Tibial artery (tissue), 4 donors: ENCODE data around the gene PCDHA5.
A peak's percentile ranks its signal among the peaks of the same experiment; 100 is the strongest.
"Not testable (repeated sequence)": the region's sequence is repeated elsewhere in the genome, so short reads cannot be mapped to it uniquely, and the experiment has no call there.

Experiments used
- DNase-seq, 2 donors: peaks; one replicate each; pipeline ENCODE4 v3.0.0-alpha.2; 2019
- H3K27ac ChIP-seq, 2 donors: fragments of 200-600 bp; sonication (generic) in 1 of 2; 1 replicate in 1 of 2; 2 replicates in 1 of 2; pipeline ENCODE4 v1.5.1; 2018 to 2019; ENCODE audit warnings: mild to moderate bottlenecking in 1 of 2
- H3K27me3 ChIP-seq, 2 donors: fragments of 200-600 bp; sonication (generic) in 1 of 2; one replicate each; pipeline versions ENCODE4 v1.5.1 to v1.6.0; 2016 to 2019
- H3K36me3 ChIP-seq, 3 donors: fragments of 200-600 bp; sonication (generic) in 2 of 3; one replicate each; pipeline ENCODE4 v1.5.1; 2016 to 2019; ENCODE audit warnings: mild to moderate bottlenecking in 2 of 3
- H3K4me1 ChIP-seq, 4 donors: fragments of 200-600 bp; sonication (generic) in 2 of 4; 1 replicate in 3 of 4; 2 replicates in 1 of 4; pipeline ENCODE4 v1.5.1; 2016 to 2019
- H3K4me3 ChIP-seq, 2 donors: fragments of 200-600 bp; sonication (generic) in 1 of 2; 1 replicate in 1 of 2; 2 replicates in 1 of 2; pipeline ENCODE4 v1.5.1; 2018 to 2019; ENCODE audit warnings: mild to moderate bottlenecking in 2 of 2
- H3K9me3 ChIP-seq, 3 donors: fragments of 200-600 bp; sonication (generic) in 1 of 3; one replicate each; pipeline ENCODE4 v1.5.1; 2016 to 2019
- CTCF ChIP-seq, 2 experiments: fragments of 200-600 bp in 1 of 2; fragments of 450-650 bp in 1 of 2; IDR thresholded peaks; one replicate each; pipeline ENCODE4 v1.5.1; 2017 to 2019; ENCODE audit warnings: antibody characterized with exemption in 2 of 2, mild to moderate bottlenecking in 1 of 2, moderate library complexity in 1 of 2
- intact Hi-C: fragments of 100-400 bp; cut with DNase I; formaldehyde crosslinking; loops from one replicate; pipeline ENCODE4 v1.15.0; 2023; ENCODE audit warnings: low total_unique reads

PCDHA5 gene

DNA sequence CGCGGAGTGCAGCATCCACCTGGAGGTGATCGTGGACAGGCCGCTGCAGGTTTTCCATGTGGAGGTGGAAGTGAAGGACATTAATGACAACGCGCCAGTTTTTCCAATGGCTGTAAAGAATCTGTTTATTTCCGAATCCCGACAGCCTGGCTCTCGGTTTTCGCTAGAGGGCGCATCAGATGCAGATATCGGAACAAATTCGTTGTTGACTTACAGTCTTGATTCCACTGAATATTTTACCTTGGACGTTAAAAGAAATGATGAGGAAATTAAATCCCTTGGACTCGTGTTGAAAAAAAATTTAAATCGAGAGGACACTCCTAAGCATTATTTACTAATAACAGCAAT, 19.9 kb upstream of the PCDHA5 start:
- TF ChIP-seq CTCF (IDR thresholded peaks at IDR 0.05) = no peak
- peaks cover 0 to 4% (median 0%) of the 10 kb centered on the region in 3 donors for H3K36me3 ChIP-seq
- no peaks in the 10 kb centered on the region for H3K4me1 ChIP-seq
- no peak for DNase-seq
- H3K4me3 ChIP-seq = peak overlapping the region; percentile 37 to 40
- no peak overlapping the region for H3K27ac ChIP-seq
- intact Hi-C loops = loop anchor here (10.0 kb wide), 1 partner anchor 243 kb away; no protein-coding TSS in a partner anchor
- peaks cover 0 to 6% of the 10 kb centered on the region in 2 donors for H3K27me3 ChIP-seq
- peaks cover 0 to 45% (median 40%) of the 10 kb centered on the region in 3 donors for H3K9me3 ChIP-seq

GRCh38 chr5:140802381-140802780, 19.0 kb upstream of the PCDHA5 start:
- H3K4me1 ChIP-seq, H3K27ac ChIP-seq, H3K36me3 ChIP-seq, H3K27me3 ChIP-seq, DNase-seq, H3K4me3 ChIP-seq: not testable (repeated sequence)
- intact Hi-C loops = loop anchor here (10.0 kb wide), 1 partner anchor 242 kb away; no protein-coding TSS in a partner anchor
- peaks cover 0 to 45% (median 38%) of the 10 kb centered on the region in 3 donors for H3K9me3 ChIP-seq

GRCh38 chr5:140802781-140803271, 18.6 kb upstream of the PCDHA5 start:
- peaks cover 0 to 4% (median 0%) of the 10 kb centered on the region in 3 donors for H3K36me3 ChIP-seq
- peak in 1 of 2 donors; percentile 59 for DNase-seq
- no peaks in the 10 kb centered on the region for H3K27me3 ChIP-seq
- no peak overlapping the region for H3K4me3 ChIP-seq
- H3K4me1 ChIP-seq = no peaks in the 10 kb centered on the region
- no peak for TF ChIP-seq CTCF (IDR thresholded peaks at IDR 0.05)
- intact Hi-C loops = loop anchor here (10.0 kb wide), 1 partner anchor 242 kb away; no protein-coding TSS in a partner anchor
- no peak overlapping the region for H3K27ac ChIP-seq
- H3K9me3 ChIP-seq = peaks cover 0 to 46% (median 40%) of the 10 kb centered on the region in 3 donors

DNA sequence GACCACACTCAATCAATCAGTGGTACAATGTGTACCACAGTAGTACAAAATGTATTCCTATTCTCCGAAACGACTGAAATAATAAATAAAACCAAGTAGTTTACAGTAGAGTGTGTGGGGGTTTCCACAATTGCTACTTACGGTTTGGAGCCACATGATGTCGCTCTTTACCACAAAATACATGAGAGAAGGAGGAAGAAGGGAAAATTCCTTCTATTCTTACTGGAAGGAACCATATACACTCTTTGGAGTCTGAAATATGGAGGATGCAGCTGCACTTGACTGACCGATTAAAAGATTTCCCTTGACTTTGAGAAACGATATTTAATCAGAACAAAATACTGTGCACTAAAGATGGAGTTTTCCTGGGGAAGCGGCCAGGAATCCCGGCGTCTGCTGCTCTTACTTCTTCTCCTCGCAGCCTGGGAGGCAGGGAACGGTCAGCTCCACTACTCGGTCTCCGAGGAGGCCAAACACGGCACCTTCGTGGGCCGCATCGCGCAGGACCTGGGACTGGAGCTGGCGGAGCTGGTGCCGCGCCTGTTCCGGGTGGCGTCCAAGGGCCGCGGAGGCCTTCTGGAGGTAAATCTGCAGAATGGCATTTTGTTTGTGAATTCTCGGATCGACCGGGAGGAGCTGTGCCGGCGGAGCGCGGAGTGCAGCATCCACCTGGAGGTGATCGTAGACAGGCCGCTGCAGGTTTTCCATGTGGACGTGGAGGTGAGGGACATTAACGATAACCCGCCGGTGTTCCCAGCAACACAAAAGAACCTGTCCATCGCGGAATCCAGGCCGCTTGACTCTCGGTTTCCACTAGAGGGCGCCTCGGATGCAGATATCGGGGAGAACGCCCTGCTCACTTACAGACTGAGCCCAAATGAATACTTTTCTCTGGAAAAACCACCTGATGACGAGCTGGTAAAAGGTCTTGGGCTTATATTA, 14.3 kb upstream of the PCDHA5 start, which contains the start of gene PCDHA4:
PCDHA4 (plus strand) TSS at position 235 of the 942 bp plus-strand sequence.
- Histone ChIP-seq H3K36me3 (no peaks in the 10 kb centered on the region), H3K9me3 (peaks cover 0 to 58% (median 38%) of the 10 kb centered on the region in 3 donors), H3K27me3 (no peaks in the 10 kb centered on the region), H3K4me1 (no peaks in the 10 kb centered on the region), H3K4me3 (peak within 1 kb of the TSS; percentile 38 to 52), H3K27ac (peak within 1 kb of the TSS in 1 of 2 donors; percentile 59)
- peak; percentile 22 for TF ChIP-seq CTCF (IDR thresholded peaks at IDR 0.05)
- DNase-seq = no peak
- intact Hi-C loops = loop anchor here (10.0 kb wide), 1 partner anchor 238 kb away; no protein-coding TSS in a partner anchor

DNA sequence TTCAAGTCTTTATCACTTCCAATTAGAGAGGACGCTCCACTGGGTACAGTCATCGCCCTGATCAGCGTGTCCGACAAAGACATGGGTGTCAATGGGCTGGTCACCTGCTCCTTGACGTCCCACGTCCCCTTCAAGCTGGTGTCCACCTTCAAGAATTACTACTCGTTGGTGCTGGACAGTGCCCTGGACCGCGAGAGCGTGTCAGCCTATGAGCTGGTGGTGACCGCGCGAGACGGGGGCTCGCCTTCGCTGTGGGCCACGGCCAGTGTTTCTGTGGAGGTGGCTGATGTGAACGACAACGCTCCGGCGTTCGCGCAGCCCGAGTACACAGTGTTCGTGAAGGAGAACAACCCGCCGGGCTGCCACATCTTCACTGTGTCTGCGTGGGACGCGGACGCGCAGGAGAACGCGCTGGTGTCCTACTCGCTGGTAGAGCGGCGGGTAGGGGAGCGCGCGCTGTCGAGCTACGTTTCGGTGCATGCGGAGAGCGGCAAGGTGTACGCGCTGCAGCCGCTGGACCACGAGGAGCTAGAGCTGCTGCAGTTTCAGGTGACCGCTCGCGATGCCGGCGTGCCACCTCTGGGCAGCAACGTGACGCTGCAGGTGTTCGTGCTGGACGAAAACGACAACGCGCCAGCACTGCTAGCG, 13.0 kb upstream of the PCDHA5 start:
- not testable (repeated sequence) for DNase-seq, H3K27ac ChIP-seq, H3K4me3 ChIP-seq, H3K27me3 ChIP-seq, H3K36me3 ChIP-seq, H3K4me1 ChIP-seq
- intact Hi-C loops = loop anchor here (10.0 kb wide), 1 partner anchor 236 kb away; no protein-coding TSS in a partner anchor
- peaks cover 0 to 46% (median 28%) of the 10 kb centered on the region in 3 donors for H3K9me3 ChIP-seq

DNA sequence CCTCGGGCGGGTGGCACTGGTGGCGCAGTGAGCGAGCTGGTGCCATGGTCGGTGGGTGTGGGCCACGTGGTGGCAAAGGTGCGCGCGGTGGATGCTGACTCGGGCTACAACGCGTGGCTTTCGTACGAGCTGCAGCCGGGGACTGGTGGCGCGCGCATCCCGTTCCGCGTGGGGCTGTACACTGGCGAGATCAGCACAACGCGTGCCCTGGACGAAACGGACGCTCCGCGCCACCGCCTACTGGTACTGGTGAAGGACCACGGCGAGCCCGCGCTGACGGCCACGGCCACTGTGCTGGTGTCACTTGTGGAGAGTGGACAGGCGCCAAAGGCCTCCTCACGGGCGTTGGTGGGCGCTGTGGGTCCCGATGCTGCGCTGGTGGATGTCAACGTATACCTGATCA, 12.5 kb upstream of the PCDHA5 start:
- no peak for TF ChIP-seq CTCF (IDR thresholded peaks at IDR 0.05)
- Histone ChIP-seq H3K27me3 (no peaks in the 10 kb centered on the region), H3K36me3 (no peaks in the 10 kb centered on the region), H3K27ac (no peak overlapping the region), H3K4me3 (no peak overlapping the region), H3K4me1 (no peaks in the 10 kb centered on the region), H3K9me3 (peaks cover 0 to 48% (median 24%) of the 10 kb centered on the region in 3 donors)
- intact Hi-C loops = loop anchor here (10.0 kb wide), 1 partner anchor 236 kb away; no protein-coding TSS in a partner anchor
- DNase-seq = no peak
